Fibroblast of the aortic adventitia (primary cell): ENCODE results near the gene FGF14. TPM values are rescaled to one million over a fixed set of nuclear protein-coding genes. Genes with fewer than 3 reads are reported as not detected.

ENCODE experiments used
- DNase-seq: peaks from one replicate; pipeline ENCODE4 v3.0.0-alpha.2; 2010; ENCODE audit warnings: low read depth
- H3K4me3 ChIP-seq: 2 replicates; pipeline ENCODE4 v1.5.1; 2011; ENCODE audit warnings: low read depth, mild to moderate bottlenecking, control low read depth, low read length, moderate library complexity
- total RNA-seq: library from RNA; depleted of rRNA; stranded (reverse); fragments of >200 nt; gene quantifications from 2 replicates; pipeline ENCODE4 v1.2.3, GENCODE V29; 2012; ENCODE audit warnings: low replicate concordance
- TF ChIP-seq, protein P1 (sequence below): IDR thresholded peaks from 2 replicates; pipeline ENCODE4 v1.5.1; 2011; ENCODE audit warnings: mild to moderate bottlenecking, low read length, control low read depth, inconsistent platforms; ENCODE audit not compliant: insufficient read depth

Gene FGF14
- total RNA-seq, 1 donor: 1.4 TPM

GRCh38 chr13:101919541-101920181 is 482.2 kb downstream of the FGF14 start:
- no peak overlapping the region for H3K4me3 ChIP-seq
- peak; percentile 20 for DNase-seq
- TF ChIP-seq, protein P1, sequence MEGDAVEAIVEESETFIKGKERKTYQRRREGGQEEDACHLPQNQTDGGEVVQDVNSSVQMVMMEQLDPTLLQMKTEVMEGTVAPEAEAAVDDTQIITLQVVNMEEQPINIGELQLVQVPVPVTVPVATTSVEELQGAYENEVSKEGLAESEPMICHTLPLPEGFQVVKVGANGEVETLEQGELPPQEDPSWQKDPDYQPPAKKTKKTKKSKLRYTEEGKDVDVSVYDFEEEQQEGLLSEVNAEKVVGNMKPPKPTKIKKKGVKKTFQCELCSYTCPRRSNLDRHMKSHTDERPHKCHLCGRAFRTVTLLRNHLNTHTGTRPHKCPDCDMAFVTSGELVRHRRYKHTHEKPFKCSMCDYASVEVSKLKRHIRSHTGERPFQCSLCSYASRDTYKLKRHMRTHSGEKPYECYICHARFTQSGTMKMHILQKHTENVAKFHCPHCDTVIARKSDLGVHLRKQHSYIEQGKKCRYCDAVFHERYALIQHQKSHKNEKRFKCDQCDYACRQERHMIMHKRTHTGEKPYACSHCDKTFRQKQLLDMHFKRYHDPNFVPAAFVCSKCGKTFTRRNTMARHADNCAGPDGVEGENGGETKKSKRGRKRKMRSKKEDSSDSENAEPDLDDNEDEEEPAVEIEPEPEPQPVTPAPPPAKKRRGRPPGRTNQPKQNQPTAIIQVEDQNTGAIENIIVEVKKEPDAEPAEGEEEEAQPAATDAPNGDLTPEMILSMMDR: no peak

DNA sequence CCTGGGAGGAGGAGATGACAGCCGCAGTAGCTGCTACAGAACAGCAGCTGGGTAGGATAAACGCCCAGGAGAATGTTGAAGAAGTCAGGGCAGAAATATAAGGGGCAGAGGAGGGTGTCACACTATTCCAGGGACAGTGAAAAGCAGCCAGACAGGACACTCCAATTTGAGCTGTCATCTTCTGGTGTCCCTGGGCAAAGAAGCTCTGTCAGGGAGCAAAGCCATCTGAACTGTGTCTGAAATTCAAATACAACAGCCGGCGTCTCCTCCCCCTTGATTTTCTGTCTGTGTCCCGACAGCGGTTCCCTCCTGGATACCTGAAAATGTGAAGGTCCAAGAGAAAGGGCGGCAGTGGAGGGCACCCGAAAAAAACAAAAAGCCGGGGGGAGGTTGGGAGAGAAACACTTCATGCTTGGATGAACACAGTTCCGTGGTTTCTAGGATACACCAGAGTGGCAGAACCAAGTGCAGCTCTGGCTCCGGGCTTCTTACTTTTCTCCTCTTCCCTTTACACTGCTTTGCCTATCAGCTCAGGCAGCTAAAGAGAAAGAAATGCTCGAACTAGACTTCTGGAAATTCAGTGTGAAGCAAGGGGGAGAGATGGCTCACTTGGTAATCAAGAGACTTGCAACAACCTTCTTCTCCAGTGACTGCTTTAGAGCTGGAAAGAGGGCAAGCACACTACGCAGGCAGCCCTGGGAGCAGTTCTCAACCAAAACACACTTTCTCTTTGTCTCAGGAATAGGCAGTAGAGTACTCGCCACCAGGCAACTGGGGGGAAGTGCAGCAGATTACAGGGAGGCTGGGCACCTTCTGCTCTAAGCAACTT is 483.8 kb downstream of the FGF14 start:
- no peak overlapping the region for H3K4me3 ChIP-seq
- DNase-seq: no peak
- TF ChIP-seq, protein P1: no peak

GRCh38 chr13:101917475-101917810 is 484.4 kb downstream of the FGF14 start:
- no peak for DNase-seq
- H3K4me3 ChIP-seq: no peak overlapping the region
- TF ChIP-seq, protein P1: no peak

DNA sequence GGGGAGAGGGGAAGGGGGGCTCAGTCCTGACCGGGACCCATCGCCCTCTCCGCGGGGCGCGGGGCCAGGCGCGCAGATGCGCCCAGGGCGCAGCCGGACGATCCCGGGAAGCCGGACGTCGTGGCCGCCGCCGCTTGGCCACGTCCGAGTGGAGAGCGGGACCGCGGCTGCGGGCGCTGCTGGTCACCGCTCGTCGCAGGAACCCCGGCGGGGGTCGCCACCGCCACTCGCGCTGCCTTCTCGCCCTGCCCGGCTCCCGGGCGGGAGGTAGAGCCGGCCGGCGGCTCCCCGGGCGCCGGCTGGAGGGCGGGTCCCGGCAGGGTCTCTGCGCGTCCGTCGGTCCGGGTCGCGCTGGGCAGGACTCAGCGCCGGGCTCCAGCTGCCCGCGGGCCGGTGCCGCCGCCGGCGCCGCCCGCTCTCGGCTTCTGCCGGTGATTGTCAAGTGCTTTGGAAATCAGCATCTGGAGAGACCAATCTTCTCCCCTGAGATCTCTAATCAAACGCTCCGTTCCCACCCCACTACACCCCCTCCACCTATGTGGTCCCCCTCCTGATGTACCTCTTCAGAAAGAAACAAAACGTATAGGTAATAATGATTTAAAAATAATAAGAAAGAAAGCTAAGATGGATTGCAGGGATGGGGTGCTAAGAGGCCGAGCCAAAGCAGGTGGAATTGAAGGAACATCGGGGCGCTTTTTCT is 484.9 kb downstream of the FGF14 start:
- TF ChIP-seq, protein P1: no peak
- no peak for DNase-seq
- no peak overlapping the region for H3K4me3 ChIP-seq

- TF ChIP-seq, protein P1: no peak
- H3K4me3 ChIP-seq: no peak overlapping the region
- DNase-seq: no peak
Measured at GRCh38 chr13:101916108-101916774, 485.6 kb downstream of the FGF14 start.

- no peak for DNase-seq
- TF ChIP-seq, protein P1: no peak
- H3K4me3 ChIP-seq: no peak overlapping the region
Measured at GRCh38 chr13:101915755-101916107, 486.1 kb downstream of the FGF14 start.
